GM19238 (cell line): ENCODE data around the gene SPDYE1.
"Not testable (repeated sequence)": the region's sequence is repeated elsewhere in the genome, so short reads cannot be mapped to it uniquely, and the experiment has no call there.

ENCODE experiments used
- DNase-seq: peaks from one replicate; pipeline ENCODE4 v3.0.0; 2011; ENCODE audit warnings: low spot score; ENCODE audit not compliant: insufficient read length

The SPDYE1 gene, protein sequence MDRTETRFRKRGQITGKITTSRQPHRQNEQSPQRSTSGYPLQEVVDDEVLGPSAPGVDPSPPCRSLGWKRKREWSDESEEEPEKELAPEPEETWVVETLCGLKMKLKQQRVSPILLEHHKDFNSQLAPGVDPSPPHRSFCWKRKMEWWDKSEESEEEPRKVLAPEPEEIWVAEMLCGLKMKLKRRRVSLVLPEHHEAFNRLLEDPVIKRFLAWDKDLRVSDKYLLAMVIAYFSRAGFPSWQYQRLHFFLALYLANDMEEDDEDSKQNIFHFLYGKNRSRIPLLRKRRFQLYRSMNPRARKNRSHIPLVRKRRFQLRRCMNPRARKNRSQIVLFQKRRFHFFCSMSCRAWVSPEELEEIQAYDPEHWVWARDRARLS

GRCh38 chr7:43997532-43997931 is at the start of gene SPDYE1:
Gene SPDYE1 (plus strand): TSS chr7:43997897. CDS start chr7:43999950, 2,053 bp downstream.
- not testable (repeated sequence) for DNase-seq

DNA sequence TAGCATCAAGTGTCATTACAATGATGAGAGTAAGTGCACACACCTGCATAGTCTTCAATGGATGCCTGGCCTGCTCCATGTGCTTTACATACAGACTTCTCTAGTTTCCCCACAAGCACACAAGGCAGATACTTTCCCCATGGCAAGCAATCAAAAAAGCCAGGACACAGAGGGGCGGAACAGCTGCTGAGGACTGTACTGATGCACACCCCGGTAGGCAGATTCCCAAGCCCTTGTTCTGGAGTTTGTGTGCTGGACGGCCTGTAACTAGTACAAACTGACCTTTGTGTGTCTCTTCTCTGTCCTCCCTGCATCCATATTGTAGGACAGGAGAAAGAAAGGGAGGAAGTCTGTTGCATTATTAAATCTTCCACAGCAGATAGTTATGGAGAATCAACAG is 45.7 kb upstream of the SPDYE1 start:
- no peak for DNase-seq

DNA sequence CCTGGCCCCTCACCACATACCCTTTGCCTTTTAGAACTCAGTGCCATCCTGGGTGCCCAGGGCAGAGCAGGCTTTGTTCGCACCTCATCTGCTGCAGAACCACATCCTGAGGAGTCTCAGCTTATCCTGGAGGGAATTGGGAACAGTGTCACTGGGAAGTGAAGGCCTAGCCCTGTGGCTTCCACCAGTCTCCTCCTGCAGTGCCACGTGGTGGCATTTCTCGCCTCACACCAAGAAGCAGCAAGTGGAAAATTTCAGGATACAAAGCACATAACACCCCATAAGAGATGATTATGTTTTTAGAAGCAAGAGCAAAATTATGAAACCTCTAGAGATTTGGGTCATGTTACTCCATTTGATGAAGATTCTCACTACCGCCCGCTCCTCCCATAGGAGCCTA is 44.6 kb upstream of the SPDYE1 start:
- no peak for DNase-seq

GRCh38 chr7:43954524-43955228 is 43.0 kb upstream of the SPDYE1 start:
- peak; percentile 36 for DNase-seq

DNA sequence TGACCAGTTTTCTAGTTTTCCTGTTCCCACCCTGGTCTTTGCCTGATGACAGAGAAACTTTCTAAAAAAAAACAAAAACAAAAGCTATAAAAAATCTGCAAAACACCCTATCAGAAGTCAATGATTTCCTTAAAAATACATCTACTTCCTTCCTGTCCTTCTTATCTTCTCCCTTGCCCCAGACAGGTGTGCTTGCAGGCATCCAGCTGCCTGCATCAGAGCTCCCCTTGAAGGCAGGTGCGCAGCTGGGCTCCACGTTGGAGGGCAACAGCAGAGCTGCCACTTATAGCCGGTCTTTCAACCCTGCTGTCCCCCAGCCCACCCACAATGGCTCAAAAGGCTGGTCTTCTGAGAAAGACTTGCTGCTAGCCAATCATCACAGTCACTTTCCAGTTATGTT is 41.7 kb upstream of the SPDYE1 start:
- DNase-seq: no peak

DNA sequence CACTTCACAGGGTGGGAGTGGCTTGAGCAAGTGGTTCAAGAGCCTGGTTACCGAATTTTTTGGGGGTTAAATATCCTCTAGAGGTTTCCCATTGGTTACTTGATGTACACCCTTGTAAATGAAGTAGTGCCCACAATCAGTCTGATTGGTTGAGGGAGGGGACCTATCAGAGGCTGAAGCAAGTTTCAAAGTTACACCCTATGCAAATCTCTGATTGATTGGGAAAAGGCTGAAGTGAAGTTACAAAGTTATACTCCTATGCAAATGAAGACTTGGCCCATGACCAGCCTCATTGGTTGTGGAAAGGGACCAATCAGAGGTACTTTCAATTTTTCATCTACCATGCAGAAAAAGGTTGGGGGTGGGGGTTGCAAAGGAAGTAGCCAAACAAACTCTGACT is 36.8 kb upstream of the SPDYE1 start:
- DNase-seq: no peak

DNA sequence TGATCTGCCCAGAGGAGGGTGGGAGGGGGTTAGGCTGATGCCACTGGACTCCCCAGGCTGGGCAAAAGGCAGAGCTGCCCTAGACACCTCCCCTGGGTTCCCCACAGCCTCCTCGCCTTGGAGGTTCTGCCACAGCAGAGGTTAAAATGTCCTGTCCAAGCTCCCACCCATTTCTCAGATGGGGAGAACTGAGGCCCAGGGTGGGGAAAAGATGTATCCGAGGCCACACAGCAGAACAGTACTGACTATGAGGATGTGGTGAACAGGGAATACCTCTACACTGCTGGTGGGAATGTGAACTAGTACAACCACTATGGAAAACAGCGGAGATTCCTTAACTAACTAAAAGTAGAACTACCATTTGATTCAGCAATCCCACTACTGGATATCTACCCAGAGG is 31.3 kb upstream of the SPDYE1 start:
- DNase-seq: not testable (repeated sequence)

- not testable (repeated sequence) for DNase-seq
Observed at GRCh38 chr7:43968172-43969040, 29.3 kb upstream of the SPDYE1 start.

DNA sequence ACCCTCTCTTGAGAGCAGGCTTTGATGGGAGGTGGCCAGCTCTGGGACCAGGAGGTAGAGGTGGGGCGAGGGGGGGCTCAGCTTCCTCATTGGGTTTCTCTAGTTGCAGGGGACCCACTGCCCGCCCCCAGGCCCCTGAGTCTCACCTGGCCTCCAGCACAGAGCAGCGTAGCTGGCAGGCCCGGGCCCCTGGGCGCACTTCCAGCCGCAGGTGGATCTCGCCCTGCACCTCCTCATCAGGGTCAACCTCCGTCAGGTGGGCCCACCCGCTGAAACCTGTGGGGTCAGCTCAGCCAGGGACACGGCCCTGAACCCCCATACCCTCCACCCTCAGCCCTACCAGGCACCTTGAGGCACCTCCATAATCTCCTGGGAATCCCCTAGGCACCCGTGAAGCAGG is 28.1 kb upstream of the SPDYE1 start:
- DNase-seq: not testable (repeated sequence)

GRCh38 chr7:43970698-43971097 is 27.0 kb upstream of the SPDYE1 start:
- not testable (repeated sequence) for DNase-seq

GRCh38 chr7:43974033-43974573 is 23.6 kb upstream of the SPDYE1 start:
- DNase-seq: not testable (repeated sequence)

DNA sequence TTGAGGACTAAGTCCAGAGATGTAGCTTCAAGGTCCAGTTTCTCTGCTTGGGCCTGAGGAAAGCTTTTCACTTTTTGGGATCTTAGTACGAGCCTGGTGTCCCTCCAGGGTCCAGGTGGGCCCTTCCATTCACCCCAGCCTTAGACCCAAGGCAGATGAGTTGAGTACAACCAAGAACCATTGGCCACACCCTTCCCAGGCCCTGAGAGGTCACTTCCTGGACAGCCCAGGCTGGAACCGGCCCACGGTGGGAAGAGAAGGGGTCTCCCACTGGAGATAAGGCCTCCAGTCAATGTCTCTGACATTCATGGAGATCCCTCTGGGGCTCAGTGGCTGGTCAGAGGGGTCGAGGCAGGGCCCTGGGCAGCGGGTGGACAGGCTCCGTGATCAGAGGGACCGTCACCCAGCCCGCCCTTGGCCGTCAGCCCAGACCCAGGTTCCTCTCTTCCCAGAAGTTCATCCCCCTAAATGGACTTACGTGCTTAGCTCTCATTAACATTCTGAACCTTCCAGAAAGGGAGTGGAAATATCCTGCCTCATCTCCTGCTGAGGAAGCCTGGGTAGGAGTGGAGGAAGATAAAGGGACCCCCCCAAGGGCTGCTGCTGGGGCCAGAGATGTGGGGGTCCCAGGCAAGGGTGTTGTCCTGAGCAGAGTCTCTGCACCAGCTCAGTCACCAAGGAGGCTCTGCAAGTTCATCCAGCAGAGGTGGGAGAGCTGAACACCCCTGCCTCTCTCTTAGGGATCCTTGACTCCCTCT is 22.8 kb upstream of the SPDYE1 start:
- not testable (repeated sequence) for DNase-seq

DNA sequence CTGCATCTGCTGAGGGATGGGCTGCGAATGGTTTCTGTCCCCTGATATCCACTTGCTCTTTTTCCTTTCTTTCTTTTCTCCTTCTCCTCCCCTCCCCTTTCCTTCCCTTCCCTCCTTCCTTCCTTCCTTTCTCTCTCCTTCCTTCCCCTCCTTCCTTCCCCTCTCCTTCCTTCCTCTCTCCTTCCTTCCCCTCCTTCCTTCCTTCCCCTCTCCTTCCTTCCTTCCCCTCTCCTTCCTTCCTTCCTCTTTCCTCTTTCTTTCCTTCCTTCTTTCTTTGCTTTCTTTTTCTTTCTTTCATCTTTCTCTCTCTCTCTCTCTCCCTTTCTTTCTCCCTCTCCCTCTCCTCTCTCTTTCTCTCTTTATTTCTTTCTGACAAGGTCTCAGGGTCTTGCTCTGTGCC is 20.2 kb upstream of the SPDYE1 start:
- DNase-seq: no peak

- not testable (repeated sequence) for DNase-seq
Observed at GRCh38 chr7:43978102-43978501, 19.6 kb upstream of the SPDYE1 start.

DNA sequence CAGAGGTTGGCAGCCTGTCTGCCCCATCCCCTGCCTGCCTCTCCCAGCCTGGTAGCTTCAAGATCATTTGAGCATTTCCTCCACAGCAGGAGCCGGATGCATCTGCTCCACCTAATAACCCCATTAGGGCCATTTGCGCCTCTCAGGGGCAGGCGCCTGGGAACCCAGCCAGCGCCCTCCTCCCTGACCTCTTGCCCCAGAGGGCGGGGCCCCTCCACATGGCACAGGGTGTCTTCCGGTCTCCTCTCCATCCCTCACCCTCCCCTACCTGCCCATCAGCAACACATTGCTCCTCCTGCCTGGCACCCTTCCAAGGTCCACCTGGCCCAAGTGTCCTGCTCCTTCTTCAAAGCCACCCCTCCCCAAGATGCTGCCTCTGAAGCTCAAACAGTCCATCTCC is 14.8 kb upstream of the SPDYE1 start:
- DNase-seq: not testable (repeated sequence)

- not testable (repeated sequence) for DNase-seq
Observed at GRCh38 chr7:43983736-43984135, 14.0 kb upstream of the SPDYE1 start.

DNA sequence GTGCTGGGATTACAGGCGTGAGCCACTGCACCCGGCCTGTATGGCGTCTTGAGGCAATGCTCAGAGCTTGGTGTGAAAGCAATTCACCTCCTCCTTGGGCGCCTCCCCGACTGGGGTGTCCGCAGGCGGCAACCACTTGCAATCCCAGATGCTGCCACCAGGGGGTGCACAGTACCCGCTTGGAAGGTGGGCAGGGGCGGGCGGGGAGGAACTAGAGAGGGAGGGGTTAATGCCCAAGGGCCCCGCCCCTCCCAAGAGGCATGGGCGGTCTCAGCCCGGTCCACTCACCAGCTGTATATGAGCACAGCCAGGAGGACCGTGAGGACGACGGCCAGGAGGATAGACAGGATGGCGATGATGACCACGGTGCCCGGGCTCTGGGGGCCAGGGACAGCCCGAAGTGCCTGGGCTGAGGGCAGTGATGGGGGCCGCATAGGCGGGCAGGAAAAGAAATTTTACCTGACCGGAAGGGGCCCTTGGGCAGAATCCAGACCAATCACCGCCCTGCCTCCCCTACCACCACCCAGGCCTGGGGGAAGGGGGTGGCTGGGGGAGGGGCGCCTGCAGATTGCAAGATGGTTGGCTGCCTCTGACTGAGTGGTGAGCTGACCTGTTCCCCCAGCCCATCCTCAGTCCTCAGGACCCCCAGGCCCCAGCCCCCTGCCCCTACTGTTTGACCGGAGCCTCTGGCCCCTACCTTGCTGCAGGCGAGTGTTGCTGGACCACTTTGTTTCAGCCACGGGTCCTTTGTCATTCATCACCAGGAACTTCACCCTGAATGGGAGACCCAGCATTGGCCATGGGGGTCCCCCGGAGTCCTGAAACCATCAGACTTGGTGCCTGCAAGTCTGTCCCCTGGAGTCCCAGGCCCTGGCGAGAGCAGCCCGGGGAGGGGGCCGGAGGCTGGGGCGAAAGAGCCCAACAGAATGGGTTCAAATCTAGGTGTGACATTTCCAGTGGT is 11.5 kb upstream of the SPDYE1 start:
- not testable (repeated sequence) for DNase-seq

DNA sequence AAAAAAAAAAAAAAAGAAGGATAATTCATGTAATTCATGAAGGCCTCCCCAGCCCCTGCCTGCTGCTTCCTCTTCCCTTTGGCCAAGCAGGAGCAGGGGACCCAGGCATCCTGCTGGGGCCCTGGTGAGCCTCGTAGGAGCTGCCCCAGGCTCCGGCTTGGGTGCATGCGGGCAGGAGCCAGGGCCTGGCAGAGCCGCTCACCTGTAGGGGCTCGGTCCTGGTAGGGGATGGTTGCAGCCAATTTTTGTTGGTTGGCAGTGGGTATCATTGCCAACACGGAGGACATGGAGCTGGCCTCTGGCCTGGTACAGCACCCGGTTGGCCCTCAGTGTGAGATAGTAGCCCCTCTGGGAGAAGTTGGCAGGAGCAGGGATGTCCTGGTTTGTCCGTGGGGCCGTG is 10.2 kb upstream of the SPDYE1 start:
- DNase-seq: not testable (repeated sequence)

DNA sequence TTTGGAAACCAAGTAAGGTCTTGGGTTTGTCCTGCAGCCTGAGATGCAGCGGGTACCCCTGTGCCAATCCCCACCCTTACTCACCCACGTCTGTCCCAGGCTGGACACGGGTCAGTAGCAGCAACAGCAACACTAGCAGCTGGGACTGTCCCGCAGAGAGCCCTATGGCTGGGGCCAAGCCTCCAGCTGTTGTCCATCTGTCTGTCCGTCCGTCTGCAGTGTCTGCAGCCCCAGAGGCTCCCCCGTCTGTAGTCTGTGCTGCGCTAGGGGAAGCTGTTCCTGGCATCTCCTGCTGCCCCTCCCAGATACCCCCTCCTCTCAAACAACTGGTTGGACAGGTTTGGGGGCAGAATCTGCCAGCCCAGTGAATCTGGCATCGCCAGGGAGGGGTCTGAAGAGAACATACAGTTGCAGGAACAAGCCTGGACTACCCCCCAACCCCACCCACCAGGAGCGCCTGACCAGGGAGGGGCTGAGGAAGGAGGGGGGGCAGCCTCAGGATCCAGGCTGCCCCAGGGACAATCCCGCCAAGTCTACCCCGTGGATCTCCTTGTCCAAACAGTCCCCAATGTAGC is 7.6 kb upstream of the SPDYE1 start:
- not testable (repeated sequence) for DNase-seq
